GM18519 (cell line): ENCODE results near the gene ANK2.

Experiments
- ATAC-seq: cut with Tn5 transposase; IDR thresholded peaks from one replicate; pipeline ENCODE4 v1.9.1; 2021; ENCODE audit warnings: mild to moderate bottlenecking, moderate library complexity; ENCODE audit not compliant: unreplicated experiment, low FRiP score

The ANK2 gene

GRCh38 chr4:113049421-113050370, at the start of gene ANK2:
Gene ANK2, plus strand, starts transcription at chr4:113049653. Its CDS starts 76 bp downstream, at chr4:113049729.
- no peak for ATAC-seq

- ATAC-seq, result no peak
These were observed 45.6 kb upstream of the ANK2 start for GRCh38 chr4:113003841-113004240.

GRCh38 chr4:113004655-113005054, 44.8 kb upstream of the ANK2 start:
- no peak for ATAC-seq

- ATAC-seq, result no peak
These were observed 42.8 kb upstream of the ANK2 start for GRCh38 chr4:113006632-113007031.

GRCh38 chr4:113007151-113007550, 42.3 kb upstream of the ANK2 start:
- ATAC-seq, result no peak

DNA sequence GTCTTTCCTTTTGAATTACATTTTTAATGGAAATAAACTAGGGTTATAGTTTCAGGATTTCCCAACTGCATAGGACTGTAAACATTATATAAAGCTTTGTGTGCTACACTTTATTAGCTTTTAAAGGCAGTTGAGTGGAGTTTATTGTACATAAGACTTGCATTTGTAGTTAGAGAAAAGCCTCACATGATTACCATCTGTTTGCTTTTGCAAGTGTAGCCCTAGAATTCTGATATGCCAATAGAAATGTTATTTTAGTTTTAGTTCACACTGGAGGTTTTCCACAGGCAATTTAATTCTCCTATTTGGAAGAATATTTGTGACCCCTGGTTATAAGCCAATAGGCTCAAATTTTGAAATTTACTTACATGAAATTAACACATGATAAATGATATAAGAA, 41.3 kb upstream of the ANK2 start:
- no peak for ATAC-seq

DNA sequence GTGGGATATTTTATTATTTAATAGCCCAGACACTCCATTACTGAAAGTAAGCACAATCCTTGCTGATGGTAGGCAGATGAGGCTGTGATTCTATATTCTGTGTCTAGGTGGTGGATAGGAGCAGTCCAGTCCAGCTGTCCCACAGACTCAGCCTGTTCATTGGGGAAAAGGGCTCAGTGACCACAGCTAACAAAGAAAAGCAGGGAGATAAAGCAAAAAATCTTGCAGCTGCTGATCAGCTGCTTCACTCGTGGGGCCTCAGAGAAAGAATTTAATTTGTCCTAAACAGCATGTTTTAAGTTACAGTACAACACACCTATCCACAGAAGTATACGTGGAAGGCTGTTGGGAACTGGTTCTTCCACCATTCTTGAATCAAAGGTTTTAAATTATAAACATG, 40.7 kb upstream of the ANK2 start:
- no peak for ATAC-seq

GRCh38 chr4:113009461-113009860, 40.0 kb upstream of the ANK2 start:
- no peak for ATAC-seq

DNA sequence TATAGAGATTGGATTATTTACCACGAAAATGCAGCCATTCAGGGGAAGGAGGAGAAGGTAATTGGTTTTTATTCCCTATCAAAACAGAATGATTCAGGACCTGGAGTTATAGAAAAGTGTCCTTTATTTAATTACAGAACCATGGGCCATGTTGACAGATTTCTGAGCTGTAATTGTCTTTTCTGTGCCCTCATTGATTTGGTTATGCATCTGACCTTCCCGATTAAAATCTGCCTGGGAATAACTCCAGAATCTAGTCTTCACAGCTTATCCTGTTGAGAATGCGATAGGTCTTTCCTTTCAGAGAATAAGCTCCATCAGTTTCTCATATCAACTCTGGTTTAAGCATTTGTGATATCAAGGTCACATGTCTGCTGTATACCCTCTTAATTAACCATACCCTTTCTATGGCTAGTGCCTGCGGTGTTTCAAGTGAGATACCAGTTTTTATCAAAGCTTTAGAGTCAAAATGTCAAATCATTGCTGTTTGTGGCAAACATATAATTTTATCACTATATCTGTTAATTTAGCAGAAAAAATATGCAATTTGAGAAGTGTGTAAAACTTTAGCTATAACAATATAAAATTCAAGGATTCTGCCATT, 37.2 kb upstream of the ANK2 start:
- no peak for ATAC-seq

GRCh38 chr4:113012786-113013185, 36.7 kb upstream of the ANK2 start:
- no peak for ATAC-seq

DNA sequence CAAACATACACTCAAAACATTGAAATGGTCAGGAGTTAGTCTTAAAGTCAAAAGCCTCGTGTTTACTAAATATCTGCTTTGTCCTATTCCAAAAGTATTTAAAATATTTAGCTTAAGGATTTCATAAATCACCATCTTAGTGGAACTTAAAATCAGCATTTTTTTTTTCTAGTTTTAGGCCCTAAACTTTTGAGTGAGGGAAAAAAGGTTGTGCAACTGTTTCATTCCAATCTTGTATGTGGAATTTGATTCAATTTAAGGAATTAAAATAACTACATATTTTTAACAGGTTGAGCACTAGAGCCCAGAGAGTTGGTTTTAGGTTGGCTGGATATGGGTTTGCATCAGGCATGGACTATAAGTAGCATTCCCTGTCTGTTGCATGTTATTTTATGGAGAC, 35.7 kb upstream of the ANK2 start:
- ATAC-seq, result no peak

DNA sequence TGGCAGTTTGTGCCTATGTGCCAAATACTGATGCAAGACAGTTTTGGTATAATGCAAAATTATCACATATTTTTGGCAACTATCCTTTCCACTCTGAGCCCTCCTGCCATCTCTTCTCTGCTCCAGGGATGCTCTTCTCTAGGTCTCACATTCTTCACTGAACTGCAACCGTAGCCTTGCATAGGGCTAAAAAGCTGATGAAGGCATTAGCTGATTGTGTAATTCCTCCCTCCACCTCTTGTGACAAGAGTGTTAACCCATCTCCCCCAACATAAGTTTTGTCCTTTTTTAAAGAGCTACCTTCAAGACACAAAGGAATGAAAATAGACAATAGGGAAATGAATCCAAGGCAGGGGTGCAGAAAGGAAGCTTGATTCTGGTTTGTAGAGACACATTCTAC, 33.1 kb upstream of the ANK2 start:
- ATAC-seq, result no peak

- no peak for ATAC-seq
These were observed 28.5 kb upstream of the ANK2 start for GRCh38 chr4:113020966-113021365.

DNA sequence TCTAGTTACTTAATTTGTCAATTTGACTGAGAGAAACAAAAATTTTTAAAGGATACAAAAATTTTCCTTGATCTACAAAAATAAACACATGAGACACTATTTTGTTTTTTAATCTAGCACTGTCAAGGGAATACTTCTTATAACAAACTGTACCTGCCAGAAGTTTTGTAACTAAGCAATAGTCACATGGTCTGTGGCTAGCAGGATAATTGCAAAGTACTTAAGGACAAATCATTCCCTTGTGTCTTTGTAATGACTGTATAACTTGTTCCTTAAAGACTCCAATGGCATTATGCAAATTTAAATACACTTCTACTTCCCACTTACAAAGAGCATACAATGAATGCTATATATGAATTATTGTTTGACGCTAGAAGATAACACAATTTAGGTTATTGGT, 25.1 kb upstream of the ANK2 start:
- ATAC-seq, result no peak

DNA sequence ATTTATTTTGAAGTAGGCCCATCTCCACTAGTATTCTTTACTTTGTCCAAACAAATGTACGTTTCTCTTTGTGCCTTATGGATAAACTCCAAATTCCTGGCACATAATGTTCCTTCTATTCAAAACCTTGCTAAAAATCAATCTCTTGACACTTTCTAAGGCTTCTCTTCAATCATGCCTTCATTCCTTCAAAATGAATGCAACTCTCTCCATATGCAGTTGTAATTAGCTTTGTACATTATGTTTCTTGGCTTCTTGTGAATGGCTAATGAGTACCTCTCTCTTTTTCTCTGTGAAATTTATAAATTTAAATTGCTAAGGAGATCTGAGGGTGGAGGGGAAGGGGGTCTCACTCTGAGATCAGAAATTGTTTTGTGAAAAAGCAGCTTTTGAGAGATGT, 24.0 kb upstream of the ANK2 start:
- ATAC-seq, result no peak

DNA sequence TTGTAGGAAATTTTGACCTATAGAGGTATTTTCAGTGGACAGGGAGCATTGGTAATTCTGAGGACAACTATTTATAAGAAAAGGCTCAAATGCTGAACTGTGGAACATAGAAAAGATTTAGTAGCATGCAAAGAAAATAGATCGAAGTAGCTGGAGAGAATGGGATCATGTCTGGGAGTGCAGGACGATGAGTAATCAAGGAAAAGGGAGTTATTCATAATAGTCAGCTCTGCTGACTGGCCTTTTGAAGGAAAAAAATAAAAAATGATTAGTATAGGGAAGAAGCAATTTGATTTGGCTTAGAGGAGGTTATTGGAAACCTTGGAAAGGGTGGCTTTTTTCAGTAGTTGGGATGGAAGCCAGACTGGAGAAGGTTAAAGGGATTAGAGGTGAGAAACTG, 22.9 kb upstream of the ANK2 start:
- ATAC-seq, result no peak

DNA sequence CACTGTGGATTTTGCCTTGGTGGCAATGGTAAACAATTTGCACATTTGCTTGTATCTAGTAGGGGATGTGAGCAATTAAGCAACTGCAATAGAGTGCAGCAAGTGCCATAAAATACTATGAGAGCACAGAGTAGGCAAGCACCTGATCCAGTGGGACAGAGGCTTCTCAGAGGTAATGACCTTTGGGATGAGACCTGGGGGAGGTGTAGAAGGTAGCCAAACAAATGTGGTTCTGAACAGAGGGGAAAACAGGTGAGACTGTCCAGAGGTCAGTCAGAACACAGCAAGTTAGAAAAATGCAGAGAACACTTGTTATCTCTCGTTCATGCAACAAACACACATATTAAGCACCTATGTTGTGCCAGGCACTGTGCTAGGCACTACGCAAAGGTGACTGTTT, 21.4 kb upstream of the ANK2 start:
- ATAC-seq, result no peak

- no peak for ATAC-seq
These were observed 18.2 kb upstream of the ANK2 start for GRCh38 chr4:113031212-113031611.

DNA sequence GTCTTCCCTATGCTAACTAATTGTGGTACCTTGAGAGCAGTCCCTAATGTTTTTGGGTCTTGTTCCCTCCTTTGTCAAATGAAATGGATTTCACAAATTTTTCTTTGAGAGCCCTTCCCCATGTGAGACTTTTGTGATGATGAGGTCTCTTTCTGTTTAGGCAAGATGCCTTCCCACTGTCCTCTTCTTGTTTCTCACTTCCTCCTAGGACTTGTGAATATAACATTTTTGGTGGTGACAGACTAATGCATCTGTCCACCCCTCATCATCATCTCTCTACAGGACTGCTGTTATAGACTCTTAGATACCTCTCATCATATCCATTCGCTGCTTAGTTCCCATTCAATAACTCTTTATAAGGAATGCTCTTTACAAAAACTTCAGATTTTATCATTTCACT, 8.7 kb upstream of the ANK2 start:
- ATAC-seq, result peak; percentile 47

DNA sequence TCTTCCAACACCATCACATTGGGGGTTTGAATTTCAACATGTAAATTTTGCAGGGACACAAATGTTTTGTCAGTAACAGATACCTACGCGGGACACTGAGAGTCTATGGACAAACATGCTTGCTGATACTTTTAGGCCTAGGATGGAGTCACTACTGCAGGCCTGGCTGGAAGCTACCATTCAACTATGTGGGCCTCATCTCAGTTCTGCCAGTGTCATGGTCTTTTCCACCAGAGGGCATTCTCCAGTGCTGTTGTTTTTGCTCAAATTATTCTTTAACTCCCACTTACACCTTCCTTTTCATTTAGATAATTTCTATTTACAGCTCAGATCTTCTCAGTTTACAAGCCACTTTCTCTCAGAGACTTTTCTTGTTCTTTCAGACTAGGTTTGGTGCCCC, 7.0 kb upstream of the ANK2 start:
- no peak for ATAC-seq

GRCh38 chr4:113043591-113043990, 5.9 kb upstream of the ANK2 start:
- ATAC-seq, result no peak

DNA sequence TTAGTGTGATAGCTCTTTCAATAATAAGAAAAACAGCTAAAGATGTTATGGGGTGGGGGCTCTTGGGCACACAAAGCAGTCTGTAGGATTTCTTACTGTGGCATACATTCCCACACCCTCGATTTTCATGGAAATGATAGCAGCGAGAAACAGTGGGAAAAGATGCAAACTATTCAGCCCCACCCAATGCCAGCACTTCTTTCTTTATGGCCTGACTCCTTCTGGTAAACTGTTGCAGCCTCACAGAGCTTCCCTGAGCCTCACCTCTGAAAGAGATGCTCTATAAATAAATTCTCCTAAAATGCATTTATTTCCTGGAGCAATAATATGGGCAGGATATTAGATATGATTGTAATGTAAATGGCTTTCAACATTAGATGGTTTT, 910 bp downstream of the ANK2 start:
- ATAC-seq, result no peak
